Stimulated activated CD4-positive, alpha-beta T cell treated with anti-CD3 and anti-CD28 coated beads, TNF-alpha, amount 100 ng/mL, for 48 hours (primary cell): ENCODE results near the gene PTOV1.

ENCODE experiments used
- DNase-seq, 3 donors: peaks; one replicate each; pipeline ENCODE4 v3.0.0-alpha.2; 2020; ENCODE audit warnings: low read depth in 3 of 3

PTOV1 gene

GRCh38 chr19:49888510-49888824 is 37.5 kb downstream of the PTOV1 start:
- DNase-seq, result no peak

- DNase-seq, result no peak
Measured at GRCh38 chr19:49889038-49889686, 38.2 kb downstream of the PTOV1 start.

GRCh38 chr19:49889687-49890348 is 38.9 kb downstream of the PTOV1 start:
- peak; percentile 61 to 69 (median 62) for DNase-seq

GRCh38 chr19:49890349-49891311 is 39.7 kb downstream of the PTOV1 start:
- DNase-seq, result peak; percentile 28 to 64 (median 50)

- DNase-seq, result no peak
Measured at GRCh38 chr19:49891393-49891792, 40.4 kb downstream of the PTOV1 start.

GRCh38 chr19:49892716-49893115 is 41.8 kb downstream of the PTOV1 start:
- no peak for DNase-seq

GRCh38 chr19:49894011-49894664 is 43.2 kb downstream of the PTOV1 start:
- DNase-seq, result no peak

GRCh38 chr19:49894879-49895565 is 44.1 kb downstream of the PTOV1 start:
- peak in 2 of 3 donors; percentile 25 to 29 for DNase-seq

GRCh38 chr19:49895566-49896297 is 44.8 kb downstream of the PTOV1 start:
- no peak for DNase-seq

GRCh38 chr19:49896863-49897621 is 46.1 kb downstream of the PTOV1 start, which contains the start of gene IL4I1:
Gene IL4I1, minus strand, starts transcription at chr19:49896887. Its CDS starts 727 bp downstream, at chr19:49896160.
- DNase-seq, result peak in 2 of 3 donors; percentile 36 to 55

GRCh38 chr19:49904136-49904535 is 53.2 kb downstream of the PTOV1 start:
- no peak for DNase-seq

GRCh38 chr19:49906879-49907564 is 56.1 kb downstream of the PTOV1 start:
- no peak for DNase-seq

- no peak for DNase-seq
Measured at GRCh38 chr19:49907745-49908446, 56.9 kb downstream of the PTOV1 start.

- no peak for DNase-seq
Measured at GRCh38 chr19:49908480-49909420, 57.8 kb downstream of the PTOV1 start.

GRCh38 chr19:49910179-49910578 is 59.2 kb downstream of the PTOV1 start:
- DNase-seq, result no peak
